Gastrocnemius medialis (tissue), 4 donors: Measurements from ENCODE around the gene TRIO. TPM values are rescaled to one million over a fixed set of nuclear protein-coding genes. Genes with fewer than 3 reads are reported as not detected.

Experiments
- ATAC-seq, 2 donors: fragments of 150-250 bp; one replicate each; pipeline ENCODE4 v1.9.1; 2016
- DNase-seq, 2 donors: peaks; one replicate each; pipeline ENCODE4 v3.0.0-alpha.2; 2019
- H3K27ac ChIP-seq, 4 donors: fragments of 200-600 bp; sonication (generic); 1 replicate in 1 of 4; 2 replicates in 3 of 4; pipeline ENCODE4 v1.5.1; 2016 to 2018; ENCODE audit warnings: mild to moderate bottlenecking in 2 of 4, moderate library complexity in 1 of 4
- H3K27me3 ChIP-seq, 3 donors: fragments of 200-600 bp; sonication (generic) in 2 of 3; 1 replicate in 1 of 3; 2 replicates in 2 of 3; pipeline versions ENCODE4 v1.5.1 to v1.6.0; 2016 to 2019; ENCODE audit warnings: mild to moderate bottlenecking in 1 of 3, moderate library complexity in 1 of 3
- H3K36me3 ChIP-seq, 2 donors: fragments of 200-600 bp; sonication (generic) in 1 of 2; one replicate each; pipeline ENCODE4 v1.5.1; 2017 to 2018
- H3K4me1 ChIP-seq, 2 donors: fragments of 200-600 bp; sonication (generic) in 1 of 2; one replicate each; pipeline ENCODE4 v1.5.1; 2016 to 2017; ENCODE audit warnings: mild to moderate bottlenecking in 2 of 2
- H3K4me3 ChIP-seq, 4 donors: fragments of 200-600 bp; sonication (generic) in 3 of 4; 1 replicate in 1 of 4; 2 replicates in 3 of 4; pipeline ENCODE4 v1.5.1; 2016 to 2019; ENCODE audit warnings: mild to moderate bottlenecking in 2 of 4
- H3K9me3 ChIP-seq, 3 donors: fragments of 200-600 bp; sonication (generic) in 2 of 3; 1 replicate in 1 of 3; 2 replicates in 2 of 3; pipeline ENCODE4 v1.5.1; 2016 to 2019
- CTCF ChIP-seq, 5 experiments: fragments of 450-650 bp in 3 of 5; fragments of 200-600 bp in 2 of 5; sonication (generic) in 2 of 5; IDR thresholded peaks in 4 of 5; conservative IDR thresholded peaks in 1 of 5; 1 replicate in 4 of 5; 2 replicates in 1 of 5; pipeline ENCODE4 v1.5.1; 2016 to 2019; ENCODE audit warnings: antibody characterized with exemption in 5 of 5, mild to moderate bottlenecking in 3 of 5, moderate library complexity in 3 of 5
- POLR2A ChIP-seq, 2 donors: fragments of 450-650 bp; IDR thresholded peaks; one replicate each; pipeline ENCODE4 v1.6.1; 2017; ENCODE audit warnings: antibody characterized with exemption in 2 of 2, mild to moderate bottlenecking in 2 of 2, moderate library complexity in 2 of 2
- in situ Hi-C, 4 donors: fragments of 200-750 bp; cut with MboI; loops; one replicate each; pipeline versions ENCODE4 v1.15.0 to v1.8.0; 2017; ENCODE audit warnings: low sequenced_read_pairs in 4 of 4
- intact Hi-C: fragments of 100-400 bp; cut with DNase I; formaldehyde crosslinking; loops from one replicate; pipeline ENCODE4 v1.15.1; 2023; ENCODE audit warnings: low total_unique reads
- total RNA-seq, 4 donors: library from RNA; depleted of rRNA; stranded (reverse); fragments of >200 nt; gene quantifications; one replicate each; pipeline versions ENCODE4 v1.1.0 to v1.2.3, GENCODE V29; 2016

Gene TRIO
- total RNA-seq, 4 donors from 2014 or later, result 31.5 to 57.5 (median 50.4) TPM

- intact Hi-C loops, result no loop called here
- in situ Hi-C loops, result no loop called here
Measured at GRCh38 chr5:14308384-14309154, 165.4 kb downstream of the TRIO start.

GRCh38 chr5:14309199-14309598 lies 166.1 kb downstream of the TRIO start:
- TF ChIP-seq POLR2A (IDR thresholded peaks at IDR 0.05) (no peak), CTCF (IDR thresholded peaks at IDR 0.05 in 4 of 5, conservative IDR thresholded peaks at IDR 0.05 in 1 of 5) (no peak)
- Histone ChIP-seq H3K4me1 (peaks cover 3 to 10% of the 10 kb centered on the region in 2 donors), H3K27ac (no peak overlapping the region), H3K36me3 (peaks cover 0 to 27% of the 10 kb centered on the region in 2 donors), H3K4me3 (no peak overlapping the region), H3K9me3 (no peaks in the 10 kb centered on the region), H3K27me3 (no peaks in the 10 kb centered on the region)
- intact Hi-C loops, result no loop called here
- no peak for DNase-seq
- in situ Hi-C loops, result no loop called here
- no peak for ATAC-seq

More at GRCh38 chr5:14308384-14309154, 165.4 kb downstream of the TRIO start:
- Histone ChIP-seq H3K27me3 (no peaks in the 10 kb centered on the region), H3K4me3 (no peak overlapping the region), H3K27ac (no peak overlapping the region), H3K36me3 (peaks cover 0 to 31% of the 10 kb centered on the region in 2 donors), H3K4me1 (peaks cover 0 to 7% of the 10 kb centered on the region in 2 donors), H3K9me3 (no peaks in the 10 kb centered on the region)
- no peak for ATAC-seq
- TF ChIP-seq POLR2A (IDR thresholded peaks at IDR 0.05), result no peak
- no peak for TF ChIP-seq CTCF (IDR thresholded peaks at IDR 0.05 in 4 of 5, conservative IDR thresholded peaks at IDR 0.05 in 1 of 5)
- DNase-seq, result no peak

GRCh38 chr5:14309878-14310531 lies 166.9 kb downstream of the TRIO start:
- ATAC-seq (no peak), DNase-seq (no peak)
- Histone ChIP-seq H3K36me3 (peaks cover 0 to 22% of the 10 kb centered on the region in 2 donors), H3K9me3 (no peaks in the 10 kb centered on the region), H3K4me1 (peaks cover 3 to 10% of the 10 kb centered on the region in 2 donors), H3K27ac (no peak overlapping the region), H3K27me3 (no peaks in the 10 kb centered on the region), H3K4me3 (no peak overlapping the region)
- intact Hi-C loops, result no loop called here
- in situ Hi-C loops, result no loop called here
- TF ChIP-seq CTCF (IDR thresholded peaks at IDR 0.05 in 4 of 5, conservative IDR thresholded peaks at IDR 0.05 in 1 of 5) (no peak), POLR2A (IDR thresholded peaks at IDR 0.05) (no peak)

GRCh38 chr5:14310901-14311300 lies 167.8 kb downstream of the TRIO start:
- peaks cover 0 to 17% of the 10 kb centered on the region in 2 donors for H3K36me3 ChIP-seq
- H3K9me3 ChIP-seq, result no peaks in the 10 kb centered on the region
- H3K27me3 ChIP-seq, result no peaks in the 10 kb centered on the region
- TF ChIP-seq CTCF (IDR thresholded peaks at IDR 0.05 in 4 of 5, conservative IDR thresholded peaks at IDR 0.05 in 1 of 5) (no peak), POLR2A (IDR thresholded peaks at IDR 0.05) (no peak)
- intact Hi-C loops (no loop called here), in situ Hi-C loops (no loop called here)
- peaks cover 3 to 10% of the 10 kb centered on the region in 2 donors for H3K4me1 ChIP-seq
- DNase-seq, result no peak
- H3K4me3 ChIP-seq, result no peak overlapping the region
- no peak for ATAC-seq
- H3K27ac ChIP-seq, result no peak overlapping the region
